ENCODE results near the gene PSAP. TPM values are rescaled to one million over a fixed set of nuclear protein-coding genes. Genes with fewer than 3 reads are reported as not detected.

PSAP gene
- total RNA-seq, 1 donor from 2014 or later = 653 TPM

DNA sequence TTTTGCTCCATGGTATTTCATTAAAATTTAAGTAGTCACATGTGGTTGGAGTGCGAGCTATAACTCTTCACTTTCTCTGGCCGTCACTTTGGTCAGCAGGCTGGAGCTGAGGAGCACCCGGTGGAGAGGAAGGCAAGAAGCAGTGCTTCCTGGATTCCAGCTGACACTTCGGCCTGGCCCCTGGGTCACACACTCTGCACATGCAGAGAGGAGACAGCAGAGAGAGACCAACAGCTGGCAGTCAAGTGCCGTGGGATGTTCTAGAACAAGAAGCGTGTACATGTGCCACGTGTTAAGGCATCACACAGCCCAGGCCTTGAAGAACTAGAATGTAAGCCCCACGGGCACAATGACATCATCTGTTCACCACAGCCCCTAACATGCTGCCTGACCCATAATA, 30.1 kb downstream of the PSAP start:
- no peak overlapping the region for H3K4me3 ChIP-seq
- intact Hi-C loops (cut with DNase I) = no loop called here
- no peak for TF ChIP-seq CTCF (IDR thresholded peaks at IDR 0.05)
- no peaks in the 10 kb centered on the region for H3K4me1 ChIP-seq
- no peaks in the 10 kb centered on the region for H3K27me3 ChIP-seq
- H3K9me3 ChIP-seq = no peaks in the 10 kb centered on the region
- peaks cover 90 to 99% of the 10 kb centered on the region in 2 donors for H3K36me3 ChIP-seq
- no peak overlapping the region for H3K27ac ChIP-seq
- no peak for DNase-seq (ENCODE audit: low spot score in 2 of 2)

- H3K4me3 ChIP-seq = no peak overlapping the region
- H3K27ac ChIP-seq = no peak overlapping the region
- H3K9me3 ChIP-seq = no peaks in the 10 kb centered on the region
- H3K27me3 ChIP-seq = no peaks in the 10 kb centered on the region
- DNase-seq (ENCODE audit: low spot score in 2 of 2) = no peak
- intact Hi-C loops (cut with DNase I) = no loop called here
- no peaks in the 10 kb centered on the region for H3K4me1 ChIP-seq
- no peak for TF ChIP-seq CTCF (IDR thresholded peaks at IDR 0.05)
- peaks cover 90 to 97% of the 10 kb centered on the region in 2 donors for H3K36me3 ChIP-seq
Observed at GRCh38 chr10:71819985-71820384, 31.1 kb downstream of the PSAP start.

- intact Hi-C loops (cut with DNase I) = no loop called here
- H3K27ac ChIP-seq = no peak overlapping the region
Observed at GRCh38 chr10:71819441-71819861, 31.6 kb downstream of the PSAP start.

GRCh38 chr10:71818674-71819260, 32.3 kb downstream of the PSAP start:
- intact Hi-C loops (cut with DNase I) = no loop called here
- no peak overlapping the region for H3K4me3 ChIP-seq
- no peak for TF ChIP-seq CTCF (IDR thresholded peaks at IDR 0.05)
- DNase-seq (ENCODE audit: low spot score in 2 of 2) = no peak
- H3K36me3 ChIP-seq = peaks cover 80 to 85% of the 10 kb centered on the region in 2 donors
- no peaks in the 10 kb centered on the region for H3K4me1 ChIP-seq
- no peaks in the 10 kb centered on the region for H3K27me3 ChIP-seq
- H3K9me3 ChIP-seq = no peaks in the 10 kb centered on the region
- no peak overlapping the region for H3K27ac ChIP-seq

More at GRCh38 chr10:71819441-71819861, 31.6 kb downstream of the PSAP start:
- Histone ChIP-seq H3K27me3 (no peaks in the 10 kb centered on the region), H3K4me1 (no peaks in the 10 kb centered on the region), H3K36me3 (peaks cover 87 to 92% of the 10 kb centered on the region in 2 donors), H3K9me3 (no peaks in the 10 kb centered on the region), H3K4me3 (no peak overlapping the region)
- TF ChIP-seq CTCF (IDR thresholded peaks at IDR 0.05) = no peak
- no peak for DNase-seq (ENCODE audit: low spot score in 2 of 2)

- no peak for DNase-seq (ENCODE audit: low spot score in 2 of 2)
- intact Hi-C loops (cut with DNase I) = no loop called here
- TF ChIP-seq CTCF (IDR thresholded peaks at IDR 0.05) = no peak
Observed at GRCh38 chr10:71817831-71818655, 33.0 kb downstream of the PSAP start.

More at GRCh38 chr10:71817831-71818655, 33.0 kb downstream of the PSAP start:
- Histone ChIP-seq H3K9me3 (no peaks in the 10 kb centered on the region), H3K36me3 (peaks cover 73 to 78% of the 10 kb centered on the region in 2 donors), H3K4me3 (no peak overlapping the region), H3K27me3 (no peaks in the 10 kb centered on the region), H3K4me1 (no peaks in the 10 kb centered on the region), H3K27ac (no peak overlapping the region)
